Thoracic aorta (tissue), 2 donors: ENCODE data around the gene OASL. TPM values are rescaled to one million over a fixed set of nuclear protein-coding genes. Genes with fewer than 3 reads are reported as not detected.

Source experiments
- ATAC-seq: fragments of 150-250 bp; one replicate; pipeline ENCODE4 v1.8.0; 2017; ENCODE audit warnings: low read depth; ENCODE audit not compliant: insufficient number of reproducible peaks, low FRiP score
- DNase-seq: peaks from one replicate; pipeline ENCODE4 v3.0.0-alpha.2; 2020; ENCODE audit warnings: low spot score
- H3K27ac ChIP-seq, 2 donors: fragments of 200-600 bp; sonication (generic); 1 replicate in 1 of 2; 2 replicates in 1 of 2; pipeline ENCODE4 v1.5.1; 2016; ENCODE audit warnings: mild to moderate bottlenecking in 2 of 2, moderate library complexity in 2 of 2
- H3K27me3 ChIP-seq: fragments of 200-600 bp; sonication (generic); replicated peaks from 2 replicates; pipeline ENCODE4 v1.6.0; 2016; ENCODE audit warnings: mild to moderate bottlenecking; ENCODE audit not compliant: insufficient read depth
- H3K36me3 ChIP-seq: fragments of 200-600 bp; sonication (generic); one replicate; pipeline ENCODE4 v1.5.1; 2016
- H3K4me1 ChIP-seq, 2 donors: fragments of 200-600 bp; sonication (generic); 1 replicate in 1 of 2; 2 replicates in 1 of 2; pipeline versions ENCODE4 v1.5.1 to v1.6.0; 2016; ENCODE audit warnings: low read depth in 2 of 2, mild to moderate bottlenecking in 1 of 2; ENCODE audit not compliant: control insufficient read depth in 1 of 2
- H3K4me3 ChIP-seq: fragments of 200-600 bp; sonication (generic); 2 replicates; pipeline ENCODE4 v1.5.1; 2016; ENCODE audit warnings: mild to moderate bottlenecking
- H3K9me3 ChIP-seq: fragments of 200-600 bp; sonication (generic); 2 replicates; pipeline ENCODE4 v1.5.1; 2016
- total RNA-seq, 2 donors: library from RNA; depleted of rRNA; stranded (reverse); fragments of >200 nt; gene quantifications; one replicate each; pipeline versions ENCODE4 v1.1.0 to v1.2.3, GENCODE V29; 2016
- TF ChIP-seq, protein P1 (sequence below): fragments of 200-600 bp; sonication (generic); IDR thresholded peaks from one replicate; pipeline ENCODE4 v1.5.1; 2019; ENCODE audit warnings: antibody characterized with exemption

OASL gene
- total RNA-seq, 2 donors from 2014 or later: 1.1 to 3.1 TPM

DNA sequence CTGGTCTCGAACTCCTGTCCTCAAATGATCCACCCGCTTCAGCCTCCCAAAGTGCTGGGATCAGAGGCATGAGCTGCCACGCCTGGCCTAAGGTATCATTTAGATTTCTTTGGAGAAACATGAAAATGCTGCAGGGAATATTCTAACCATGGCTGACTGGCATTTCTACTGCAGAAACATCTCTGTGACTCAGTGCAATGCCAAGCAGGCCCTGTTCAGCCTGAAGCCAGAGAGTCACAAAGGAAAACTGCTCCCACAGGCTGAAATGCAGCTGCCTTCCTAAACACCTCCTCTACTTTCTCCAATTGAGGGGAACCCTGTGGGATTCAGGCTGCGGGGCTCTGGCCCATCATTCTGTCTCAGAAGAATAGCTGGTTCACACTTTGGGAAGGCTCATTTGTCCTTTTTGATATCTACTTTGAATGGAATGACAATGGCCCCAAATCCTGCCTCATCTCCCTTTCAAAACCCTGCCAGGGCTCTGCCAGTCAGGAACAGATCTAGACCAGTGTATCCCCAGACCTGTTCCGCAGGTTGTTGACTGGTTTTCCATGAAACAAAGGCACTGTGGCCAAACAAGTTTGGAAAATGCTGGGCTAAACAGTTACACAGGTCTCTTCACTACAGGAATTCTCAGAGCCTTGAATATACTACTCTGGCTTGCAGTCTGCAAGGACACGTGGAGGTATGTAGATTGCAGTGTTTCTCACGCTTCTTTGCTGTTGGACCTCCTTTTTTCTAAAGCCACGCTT is 30.5 kb downstream of the OASL start:
- no peak overlapping the region for H3K4me3 ChIP-seq
- ATAC-seq (no peak), DNase-seq (no peak)
- TF ChIP-seq, protein P1, sequence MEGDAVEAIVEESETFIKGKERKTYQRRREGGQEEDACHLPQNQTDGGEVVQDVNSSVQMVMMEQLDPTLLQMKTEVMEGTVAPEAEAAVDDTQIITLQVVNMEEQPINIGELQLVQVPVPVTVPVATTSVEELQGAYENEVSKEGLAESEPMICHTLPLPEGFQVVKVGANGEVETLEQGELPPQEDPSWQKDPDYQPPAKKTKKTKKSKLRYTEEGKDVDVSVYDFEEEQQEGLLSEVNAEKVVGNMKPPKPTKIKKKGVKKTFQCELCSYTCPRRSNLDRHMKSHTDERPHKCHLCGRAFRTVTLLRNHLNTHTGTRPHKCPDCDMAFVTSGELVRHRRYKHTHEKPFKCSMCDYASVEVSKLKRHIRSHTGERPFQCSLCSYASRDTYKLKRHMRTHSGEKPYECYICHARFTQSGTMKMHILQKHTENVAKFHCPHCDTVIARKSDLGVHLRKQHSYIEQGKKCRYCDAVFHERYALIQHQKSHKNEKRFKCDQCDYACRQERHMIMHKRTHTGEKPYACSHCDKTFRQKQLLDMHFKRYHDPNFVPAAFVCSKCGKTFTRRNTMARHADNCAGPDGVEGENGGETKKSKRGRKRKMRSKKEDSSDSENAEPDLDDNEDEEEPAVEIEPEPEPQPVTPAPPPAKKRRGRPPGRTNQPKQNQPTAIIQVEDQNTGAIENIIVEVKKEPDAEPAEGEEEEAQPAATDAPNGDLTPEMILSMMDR: no peak
- no peaks in the 10 kb centered on the region for H3K27me3 ChIP-seq
- no peaks in the 10 kb centered on the region for H3K9me3 ChIP-seq
- no peak overlapping the region for H3K27ac ChIP-seq
- H3K36me3 ChIP-seq: peaks cover 27% of the 10 kb centered on the region
- H3K4me1 ChIP-seq: no peaks in the 10 kb centered on the region

DNA sequence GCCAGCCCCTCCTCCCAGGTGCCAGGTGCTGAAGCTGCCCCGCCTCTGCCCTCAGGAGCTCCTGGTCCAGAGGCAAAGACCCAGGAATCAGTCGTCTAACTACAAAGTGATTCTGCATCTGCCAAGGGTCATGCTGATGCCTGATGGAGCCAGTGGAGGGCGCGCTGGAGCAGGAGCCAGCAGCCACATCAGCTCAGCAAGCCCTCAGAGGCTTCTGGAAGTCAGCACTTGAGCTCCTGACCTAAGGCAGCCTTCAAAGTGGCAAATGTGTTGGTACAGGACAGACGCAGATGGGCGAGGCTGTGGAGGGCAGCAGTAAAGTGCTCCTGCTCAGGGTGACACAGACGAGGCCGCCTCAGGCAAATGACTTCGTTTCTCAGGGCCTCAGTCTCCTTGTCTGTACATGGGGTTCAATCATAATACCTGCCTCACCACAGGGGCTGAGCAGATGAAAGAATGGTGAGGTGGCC is 33.7 kb downstream of the OASL start:
- H3K9me3 ChIP-seq: no peaks in the 10 kb centered on the region
- no peak overlapping the region for H3K27ac ChIP-seq
- TF ChIP-seq, protein P1: peak; percentile 11
- no peak for ATAC-seq
- H3K4me3 ChIP-seq: no peak overlapping the region
- H3K27me3 ChIP-seq: no peaks in the 10 kb centered on the region
- peaks cover 27% of the 10 kb centered on the region for H3K36me3 ChIP-seq
- no peaks in the 10 kb centered on the region for H3K4me1 ChIP-seq
- DNase-seq: no peak

DNA sequence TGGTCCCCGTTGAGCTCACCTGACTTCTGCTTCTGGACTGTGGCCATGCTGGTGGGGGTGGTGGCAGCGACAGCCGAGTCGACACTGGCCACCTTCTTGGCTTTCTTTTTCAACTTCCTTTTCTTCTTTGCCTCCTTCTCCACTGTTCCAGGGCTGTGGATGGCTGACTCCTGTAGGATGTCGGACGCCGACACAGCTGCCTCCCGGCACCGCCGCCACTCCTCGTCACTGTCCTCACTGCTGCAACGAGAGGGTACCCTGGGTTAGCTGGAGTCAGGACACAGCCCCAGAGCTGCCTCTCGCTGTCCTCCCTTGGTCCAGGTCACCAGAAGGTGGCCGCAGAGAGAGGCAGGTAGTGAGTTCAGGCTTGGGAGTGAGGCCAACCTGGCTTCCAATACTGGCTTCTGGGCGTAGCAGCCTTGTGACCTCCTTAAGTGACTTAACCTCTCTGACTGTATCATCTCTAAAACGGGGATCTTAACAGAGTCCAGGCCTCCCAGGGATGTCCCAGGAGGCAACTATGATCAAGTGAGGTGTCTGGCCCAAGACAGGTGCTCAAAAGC is 34.7 kb downstream of the OASL start:
- H3K27ac ChIP-seq: no peak overlapping the region
- H3K4me3 ChIP-seq: no peak overlapping the region
- DNase-seq (no peak), ATAC-seq (no peak)
- peaks cover 4 to 6% of the 10 kb centered on the region in 2 donors for H3K4me1 ChIP-seq
- TF ChIP-seq, protein P1: no peak
- no peaks in the 10 kb centered on the region for H3K27me3 ChIP-seq
- no peaks in the 10 kb centered on the region for H3K9me3 ChIP-seq
- H3K36me3 ChIP-seq: peaks cover 24% of the 10 kb centered on the region

DNA sequence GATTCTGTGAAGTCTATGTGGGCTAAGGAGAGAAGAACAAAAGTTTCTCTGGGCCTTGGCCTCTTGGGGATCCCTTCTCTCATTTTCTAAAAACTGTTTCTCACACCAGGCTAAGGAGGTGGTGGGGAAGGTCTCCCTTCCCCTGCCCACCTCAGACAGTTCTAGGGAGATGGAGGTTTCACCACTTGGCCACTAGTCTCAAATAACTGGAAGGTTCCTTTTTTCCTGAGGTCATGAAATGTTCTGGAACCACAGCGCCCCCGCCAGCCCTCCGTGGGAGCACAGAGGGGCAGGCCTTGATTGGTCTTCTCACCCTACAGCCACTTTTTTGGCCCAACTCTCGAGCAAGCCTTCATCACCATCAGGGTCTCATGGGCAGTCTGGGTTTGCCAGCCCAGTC is 35.4 kb downstream of the OASL start:
- ATAC-seq (no peak), DNase-seq (no peak)
- TF ChIP-seq, protein P1: no peak
- Histone ChIP-seq H3K27me3 (no peaks in the 10 kb centered on the region), H3K36me3 (peaks cover 24% of the 10 kb centered on the region), H3K4me3 (no peak overlapping the region), H3K9me3 (no peaks in the 10 kb centered on the region), H3K4me1 (peaks cover 5 to 9% of the 10 kb centered on the region in 2 donors), H3K27ac (no peak overlapping the region)

DNA sequence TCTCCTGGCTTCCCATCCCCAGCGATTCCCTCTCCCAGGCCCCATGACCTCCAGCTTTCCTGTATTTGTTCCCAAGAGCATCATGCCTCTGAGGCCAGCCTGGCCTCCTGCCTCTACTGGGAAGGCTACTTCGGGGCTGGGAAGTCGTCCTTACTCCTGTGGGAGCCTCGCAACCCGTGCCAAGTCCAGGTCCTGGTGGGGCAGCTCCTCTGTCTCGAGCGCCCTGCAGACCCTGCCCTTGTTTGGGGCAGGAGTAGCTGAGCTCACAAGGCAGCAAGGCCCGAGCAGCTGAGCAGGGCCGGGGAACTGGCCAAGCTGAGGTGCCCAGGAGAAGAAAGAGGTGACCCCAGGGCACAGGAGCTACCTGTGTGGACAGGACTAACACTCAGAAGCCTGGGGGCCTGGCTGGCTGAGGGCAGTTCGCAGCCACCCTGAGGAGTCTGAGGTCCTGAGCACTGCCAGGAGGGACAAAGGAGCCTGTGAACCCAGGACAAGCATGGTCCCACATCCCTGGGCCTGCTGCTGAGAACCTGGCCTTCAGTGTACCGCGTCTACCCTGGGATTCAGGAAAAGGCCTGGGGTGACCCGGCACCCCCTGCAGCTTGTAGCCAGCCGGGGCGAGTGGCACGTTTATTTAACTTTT is 37.1 kb downstream of the OASL start:
- Histone ChIP-seq H3K36me3 (peaks cover 19% of the 10 kb centered on the region), H3K27ac (no peak overlapping the region), H3K4me3 (no peak overlapping the region), H3K4me1 (peaks cover 5 to 9% of the 10 kb centered on the region in 2 donors), H3K27me3 (no peaks in the 10 kb centered on the region), H3K9me3 (no peaks in the 10 kb centered on the region)
- ATAC-seq (no peak), DNase-seq (no peak)
- TF ChIP-seq, protein P1: no peak
